Measurements from ENCODE around the gene PTEN. TPM values are rescaled to one million over a fixed set of nuclear protein-coding genes. Genes with fewer than 3 reads are reported as not detected.
"Not testable (repeated sequence)": the region's sequence is repeated elsewhere in the genome, so short reads cannot be mapped to it uniquely, and the experiment has no call there.

Gene PTEN
- total RNA-seq, 1 donor, result 169 TPM

- H3K4me3 ChIP-seq (ENCODE audit: insufficient read depth, low read length), result no peak overlapping the region
- no peaks in the 10 kb centered on the region for H3K27me3 ChIP-seq (ENCODE audit: insufficient read depth, low read length)
- peaks cover 18% of the 10 kb centered on the region for H3K36me3 ChIP-seq (ENCODE audit: insufficient read depth, low read length)
- H3K27ac ChIP-seq (ENCODE audit: low read depth, low read length), result no peak overlapping the region
- TF ChIP-seq CTCF (IDR thresholded peaks at IDR 0.05; ENCODE audit: extremely low read depth, low read depth, low read length), result no peak
- no peak overlapping the region for H3K4me2 ChIP-seq (ENCODE audit: insufficient read depth, low read length)
- DNase-seq (ENCODE audit: insufficient read length, low spot score, missing footprints), result no peak
- peaks cover 2% of the 10 kb centered on the region for H3K4me1 ChIP-seq (ENCODE audit: insufficient read depth, low read length)
- no peak overlapping the region for H2AFZ ChIP-seq (ENCODE audit: low read length)
- H3K79me2 ChIP-seq (ENCODE audit: insufficient read depth, low read length), result peaks cover 91% of the 10 kb centered on the region
- peaks cover 3% of the 10 kb centered on the region for H3K9me3 ChIP-seq (ENCODE audit: low read depth, low read length)
- peaks cover 54% of the 10 kb centered on the region for H4K20me1 ChIP-seq (ENCODE audit: insufficient read depth, low read length)
These were observed 23.7 kb downstream of the PTEN start for GRCh38 chr10:87887146-87887545.

GRCh38 chr10:87887548-87888289 is 24.3 kb downstream of the PTEN start:
- DNase-seq (ENCODE audit: insufficient read length, low spot score, missing footprints), result no peak
- Histone ChIP-seq H3K4me1 (ENCODE audit: insufficient read depth, low read length) (peaks cover 2% of the 10 kb centered on the region), H3K4me3 (ENCODE audit: insufficient read depth, low read length) (no peak overlapping the region), H2AFZ (ENCODE audit: low read length) (no peak overlapping the region), H3K79me2 (ENCODE audit: insufficient read depth, low read length) (peaks cover 91% of the 10 kb centered on the region), H3K4me2 (ENCODE audit: insufficient read depth, low read length) (no peak overlapping the region), H3K36me3 (ENCODE audit: insufficient read depth, low read length) (peaks cover 18% of the 10 kb centered on the region), H3K27me3 (ENCODE audit: insufficient read depth, low read length) (no peaks in the 10 kb centered on the region), H3K27ac (ENCODE audit: low read depth, low read length) (no peak overlapping the region), H4K20me1 (ENCODE audit: insufficient read depth, low read length) (peaks cover 53% of the 10 kb centered on the region), H3K9me3 (ENCODE audit: low read depth, low read length) (peaks cover 3% of the 10 kb centered on the region)
- TF ChIP-seq CTCF (IDR thresholded peaks at IDR 0.05; ENCODE audit: extremely low read depth, low read depth, low read length), result no peak

- H4K20me1 ChIP-seq (ENCODE audit: insufficient read depth, low read length), result peaks cover 28% of the 10 kb centered on the region
- no peak overlapping the region for H3K27ac ChIP-seq (ENCODE audit: low read depth, low read length)
- DNase-seq (ENCODE audit: insufficient read length, low spot score, missing footprints), result no peak
- H2AFZ ChIP-seq (ENCODE audit: low read length), result no peak overlapping the region
- no peaks in the 10 kb centered on the region for H3K9me3 ChIP-seq (ENCODE audit: low read depth, low read length)
- no peaks in the 10 kb centered on the region for H3K4me1 ChIP-seq (ENCODE audit: insufficient read depth, low read length)
- peaks cover 84% of the 10 kb centered on the region for H3K79me2 ChIP-seq (ENCODE audit: insufficient read depth, low read length)
- H3K4me2 ChIP-seq (ENCODE audit: insufficient read depth, low read length), result no peak overlapping the region
- H3K4me3 ChIP-seq (ENCODE audit: insufficient read depth, low read length), result no peak overlapping the region
- H3K36me3 ChIP-seq (ENCODE audit: insufficient read depth, low read length), result peaks cover 13% of the 10 kb centered on the region
- no peak for TF ChIP-seq CTCF (IDR thresholded peaks at IDR 0.05; ENCODE audit: extremely low read depth, low read depth, low read length)
- no peaks in the 10 kb centered on the region for H3K27me3 ChIP-seq (ENCODE audit: insufficient read depth, low read length)
These were observed 32.0 kb downstream of the PTEN start for GRCh38 chr10:87895430-87895829.

GRCh38 chr10:87896216-87896615 is 32.8 kb downstream of the PTEN start:
- H3K4me1 ChIP-seq (ENCODE audit: insufficient read depth, low read length), result no peaks in the 10 kb centered on the region
- H3K4me3 ChIP-seq (ENCODE audit: insufficient read depth, low read length), result no peak overlapping the region
- H2AFZ ChIP-seq (ENCODE audit: low read length), result no peak overlapping the region
- H3K27ac ChIP-seq (ENCODE audit: low read depth, low read length), result peak overlapping the region; percentile 28
- no peaks in the 10 kb centered on the region for H3K9me3 ChIP-seq (ENCODE audit: low read depth, low read length)
- no peaks in the 10 kb centered on the region for H3K27me3 ChIP-seq (ENCODE audit: insufficient read depth, low read length)
- H3K36me3 ChIP-seq (ENCODE audit: insufficient read depth, low read length), result peaks cover 13% of the 10 kb centered on the region
- peaks cover 79% of the 10 kb centered on the region for H3K79me2 ChIP-seq (ENCODE audit: insufficient read depth, low read length)
- no peak for TF ChIP-seq CTCF (IDR thresholded peaks at IDR 0.05; ENCODE audit: extremely low read depth, low read depth, low read length)
- DNase-seq (ENCODE audit: insufficient read length, low spot score, missing footprints), result no peak
- H4K20me1 ChIP-seq (ENCODE audit: insufficient read depth, low read length), result peaks cover 21% of the 10 kb centered on the region
- H3K4me2 ChIP-seq (ENCODE audit: insufficient read depth, low read length), result no peak overlapping the region

GRCh38 chr10:87897957-87898356 is 34.5 kb downstream of the PTEN start:
- not testable (repeated sequence) for H2AFZ ChIP-seq (ENCODE audit: low read length); H3K4me3 ChIP-seq (ENCODE audit: insufficient read depth, low read length); H3K9me3 ChIP-seq (ENCODE audit: low read depth, low read length); H3K4me1 ChIP-seq (ENCODE audit: insufficient read depth, low read length); H3K4me2 ChIP-seq (ENCODE audit: insufficient read depth, low read length); H3K27me3 ChIP-seq (ENCODE audit: insufficient read depth, low read length); H3K27ac ChIP-seq (ENCODE audit: low read depth, low read length); DNase-seq (ENCODE audit: insufficient read length, low spot score, missing footprints)
- Histone ChIP-seq H3K36me3 (ENCODE audit: insufficient read depth, low read length) (peaks cover 13% of the 10 kb centered on the region), H4K20me1 (ENCODE audit: insufficient read depth, low read length) (peaks cover 14% of the 10 kb centered on the region), H3K79me2 (ENCODE audit: insufficient read depth, low read length) (peaks cover 76% of the 10 kb centered on the region)

GRCh38 chr10:87903396-87903795 is 40.0 kb downstream of the PTEN start:
- not testable (repeated sequence) for H3K27ac ChIP-seq (ENCODE audit: low read depth, low read length); DNase-seq (ENCODE audit: insufficient read length, low spot score, missing footprints); H3K4me3 ChIP-seq (ENCODE audit: insufficient read depth, low read length); H3K9me3 ChIP-seq (ENCODE audit: low read depth, low read length); H3K4me1 ChIP-seq (ENCODE audit: insufficient read depth, low read length); H3K27me3 ChIP-seq (ENCODE audit: insufficient read depth, low read length); H4K20me1 ChIP-seq (ENCODE audit: insufficient read depth, low read length); H3K4me2 ChIP-seq (ENCODE audit: insufficient read depth, low read length); H2AFZ ChIP-seq (ENCODE audit: low read length); H3K36me3 ChIP-seq (ENCODE audit: insufficient read depth, low read length)
- peaks cover 77% of the 10 kb centered on the region for H3K79me2 ChIP-seq (ENCODE audit: insufficient read depth, low read length)

Measured in osteoblast (primary cell).